ENCODE results near the gene MYO9A.
A peak's percentile ranks its signal among the peaks of the same experiment; 100 is the strongest.

- TF ChIP-seq GABPA (IDR thresholded peaks at IDR 0.05; ENCODE audit: low read depth) (peak; percentile 45; the same call in 1 of the 2 replicates), NR2C2 (IDR thresholded peaks at IDR 0.05; ENCODE audit: borderline replicate concordance, control insufficient read depth, insufficient read length, low read depth) (no peak), CHD4 (IDR thresholded peaks at IDR 0.05) (no peak), CTCF (IDR thresholded peaks at IDR 0.05 in 2 of 3, conservative IDR thresholded peaks at IDR 0.05 in 1 of 3; ENCODE audit: control insufficient read depth in 2 of 3, extremely low read depth in 1 of 3, insufficient read depth in 1 of 3, low read depth in 3 of 3, low read length in 3 of 3) (no peak), YBX1 (IDR thresholded peaks at IDR 0.05) (no peak), ATF3 (IDR thresholded peaks at IDR 0.05; ENCODE audit: borderline replicate concordance, extremely low read depth, low read depth, low read length) (no peak), RB1 (IDR thresholded peaks at IDR 0.05; ENCODE audit: borderline replicate concordance) (no peak), ZBTB11 (CRISPR knock-in tag; IDR thresholded peaks at IDR 0.05) (no peak), POLR2A (IDR thresholded peaks at IDR 0.05; ENCODE audit: low read depth, low read length) (no peak), POU2F2 (IDR thresholded peaks at IDR 0.05; ENCODE audit: borderline replicate concordance, low read depth, low read length) (no peak), CHD1 (IDR thresholded peaks at IDR 0.05; ENCODE audit: low read depth, low read length) (no peak), TARDBP (IDR thresholded peaks at IDR 0.05; ENCODE audit: borderline replicate concordance) (no peak)
Observed at GRCh38 chr15:71914092-71914491, 203.9 kb downstream of the MYO9A start.

Measured in GM12878 (cell line).